Lower leg skin (tissue), 4 donors: ENCODE results near the gene METAP1. TPM values are rescaled to one million over a fixed set of nuclear protein-coding genes. Genes with fewer than 3 reads are reported as not detected.

ENCODE experiments used
- DNase-seq, 2 donors: peaks; one replicate each; pipeline ENCODE4 v3.0.0-alpha.2; 2019; ENCODE audit warnings: low spot score in 2 of 2
- H3K4me3 ChIP-seq: fragments of 200-600 bp; sonication (generic); 2 replicates; pipeline ENCODE4 v1.5.1; 2017; ENCODE audit warnings: mild to moderate bottlenecking, low read depth; ENCODE audit not compliant: poor library complexity, severe bottlenecking
- CTCF ChIP-seq, 3 donors: fragments of 450-650 bp; IDR thresholded peaks; one replicate each; pipeline ENCODE4 v1.5.1; 2016; ENCODE audit warnings: antibody characterized with exemption in 3 of 3, mild to moderate bottlenecking in 3 of 3, moderate library complexity in 2 of 3
- POLR2A ChIP-seq, 2 donors: fragments of 450-650 bp; IDR thresholded peaks; one replicate each; pipeline ENCODE4 v1.6.1; 2016 to 2017; ENCODE audit warnings: antibody characterized with exemption in 2 of 2, mild to moderate bottlenecking in 1 of 2, moderate library complexity in 1 of 2
- WGBS, 2 donors: methylation state at CpG; one replicate each; pipeline ENCODE4 v1.1.5; 2018; 5-methylcytosine and 5-hydroxymethylcytosine counted together
- intact Hi-C: fragments of 100-400 bp; cut with DNase I; formaldehyde crosslinking; loops from one replicate; pipeline ENCODE4 v1.15.0; 2023; ENCODE audit warnings: low total_unique reads
- total RNA-seq, 4 donors: library from RNA; depleted of rRNA; stranded (reverse); fragments of >200 nt; gene quantifications; one replicate each; pipeline ENCODE4 v1.1.0, GENCODE V29; 2016

The METAP1 gene
- total RNA-seq, 4 donors from 2014 or later: 35.0 to 58.4 (median 39.8) TPM

- no peak overlapping the region for H3K4me3 ChIP-seq
- TF ChIP-seq POLR2A (IDR thresholded peaks at IDR 0.05) (no peak), CTCF (IDR thresholded peaks at IDR 0.05) (no peak)
- 97% methylated on average over 7 of the region's 7 CpGs for WGBS, 2 donors
- intact Hi-C loops: loop anchor here (10.0 kb wide), 2 partner anchors 64 to 406 kb away; no protein-coding TSS in a partner anchor
- no peak for DNase-seq
These were observed 3.0 kb downstream of the METAP1 start for GRCh38 chr4:98998551-98998950.

GRCh38 chr4:99002279-99002678, 6.8 kb downstream of the METAP1 start:
- whole genome bisulfite sequencing, 2 donors: 42 to 46% methylated on average over 3 of the region's 3 CpGs
- no peak for TF ChIP-seq POLR2A (IDR thresholded peaks at IDR 0.05)
- no peak for TF ChIP-seq CTCF (IDR thresholded peaks at IDR 0.05)
- no peak for DNase-seq
- no peak overlapping the region for H3K4me3 ChIP-seq
- intact Hi-C loops: no loop called here

GRCh38 chr4:99008051-99008450, 12.5 kb downstream of the METAP1 start:
- DNase-seq: no peak
- H3K4me3 ChIP-seq: no peak overlapping the region
- 50 to 53% methylated on average over 2 of the region's 2 CpGs for WGBS, 2 donors
- intact Hi-C loops: no loop called here
- TF ChIP-seq POLR2A (IDR thresholded peaks at IDR 0.05) (no peak), CTCF (IDR thresholded peaks at IDR 0.05) (no peak)

GRCh38 chr4:99011910-99012309, 16.4 kb downstream of the METAP1 start:
- WGBS, 2 donors: 74 to 94% methylated on average over 4 of the region's 4 CpGs
- no peak for DNase-seq
- intact Hi-C loops: no loop called here
- TF ChIP-seq CTCF (IDR thresholded peaks at IDR 0.05): no peak
- no peak for TF ChIP-seq POLR2A (IDR thresholded peaks at IDR 0.05)
- no peak overlapping the region for H3K4me3 ChIP-seq

GRCh38 chr4:99013402-99013843, 17.9 kb downstream of the METAP1 start:
- no peak for DNase-seq
- TF ChIP-seq POLR2A (IDR thresholded peaks at IDR 0.05): no peak
- no peak for TF ChIP-seq CTCF (IDR thresholded peaks at IDR 0.05)
- no peak overlapping the region for H3K4me3 ChIP-seq
- 70 to 83% methylated on average over 4 of the region's 4 CpGs for WGBS, 2 donors
- intact Hi-C loops: no loop called here

- DNase-seq: no peak
- WGBS, 2 donors: 74 to 81% methylated on average over 6 of the region's 6 CpGs
- no peak overlapping the region for H3K4me3 ChIP-seq
- TF ChIP-seq CTCF (IDR thresholded peaks at IDR 0.05) (no peak), POLR2A (IDR thresholded peaks at IDR 0.05) (no peak)
- intact Hi-C loops: no loop called here
These were observed 18.5 kb downstream of the METAP1 start for GRCh38 chr4:99013884-99014523.
